Measurements from ENCODE around the gene OR51B2. TPM values are rescaled to one million over a fixed set of nuclear protein-coding genes. Genes with fewer than 3 reads are reported as not detected.

Gene OR51B2
- total and polyA plus RNA-seq, 10 of the 15 experiments (the other 5 are each of a cell fraction or from before 2014, with no cell fraction given) = 0.29 TPM; not detected in 9

DNA sequence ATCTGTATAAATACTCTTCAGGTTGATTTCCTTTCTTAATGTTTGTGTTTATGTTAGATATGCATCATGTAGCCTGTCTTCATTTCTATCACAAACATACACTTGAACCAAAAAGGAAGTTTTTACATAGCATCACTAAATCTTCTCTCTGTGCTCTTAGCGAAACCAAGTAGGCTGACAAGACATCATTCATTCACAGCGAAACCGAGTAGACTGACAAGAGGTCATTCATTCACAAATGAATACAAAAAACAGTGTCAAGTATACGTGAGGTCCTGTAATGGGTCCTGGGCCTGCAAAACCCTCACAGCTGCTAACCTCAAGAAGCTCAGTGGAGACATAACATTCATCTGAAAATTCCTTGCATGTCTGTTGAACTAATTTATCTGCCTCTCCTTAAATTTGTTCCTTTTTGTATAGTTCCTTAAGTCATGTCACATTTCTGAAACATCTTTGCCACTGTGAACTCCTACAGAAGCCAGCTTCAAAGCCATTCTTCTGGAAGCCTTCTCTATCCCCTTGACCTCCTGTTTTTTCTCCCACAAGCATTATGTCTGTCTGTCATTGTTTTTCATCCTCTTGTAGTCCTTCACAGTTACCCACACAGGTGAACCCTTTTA, 44.5 kb downstream of the OR51B2 start:
- Histone ChIP-seq H3K27ac (ENCODE audit: control insufficient read depth, insufficient read depth) (no peak overlapping the region), H3K27me3 (replicated peaks in 1 of 2; ENCODE audit: control insufficient read depth in 2 of 2, insufficient read depth in 2 of 2, low read length in 1 of 2) (no peaks in the 10 kb centered on the region), H3K9ac (ENCODE audit: control insufficient read depth, insufficient read depth, low read length) (no peak overlapping the region), H3K36me3 (ENCODE audit: control insufficient read depth in 2 of 2, insufficient read depth in 2 of 2, low read length in 1 of 2) (no peaks in the 10 kb centered on the region), H2AFZ (ENCODE audit: control insufficient read depth, low read depth, low read length) (no peak overlapping the region), H3K4me3 (no peak overlapping the region), H3K79me2 (ENCODE audit: control insufficient read depth, insufficient read depth, low read length) (no peaks in the 10 kb centered on the region), H4K20me1 (ENCODE audit: control insufficient read depth, insufficient read depth) (no peaks in the 10 kb centered on the region), H3K4me1 (ENCODE audit: control insufficient read depth, insufficient read depth, low read length) (no peaks in the 10 kb centered on the region), H3K9me3 (replicated peaks; ENCODE audit: control insufficient read depth, insufficient read depth, low read length) (no peaks in the 10 kb centered on the region), H3K4me2 (ENCODE audit: control insufficient read depth, insufficient read depth) (no peak overlapping the region)
- in situ Hi-C loops (cut with MboI) (no loop called here), intact Hi-C loops (cut with micrococcal nuclease; ENCODE audit: unreplicated experiment) (no loop called here)
- TF ChIP-seq HDAC6 (IDR thresholded peaks at IDR 0.05; ENCODE audit: unreplicated experiment) (no peak), NFIC (IDR thresholded peaks at IDR 0.05; ENCODE audit: low read depth, low read length) (no peak), BCL11A (IDR thresholded peaks at IDR 0.05; ENCODE audit: low read depth, low read length) (no peak), PML (IDR thresholded peaks at IDR 0.05; ENCODE audit: low read length) (no peak), IRF4 (IDR thresholded peaks at IDR 0.05; ENCODE audit: low read depth, low read length) (no peak), STAT3 (IDR thresholded peaks at IDR 0.05; ENCODE audit: low read depth, low read length) (no peak)
- DNase-seq (ENCODE audit: low read depth, low spot score) (no peak), ATAC-seq (no peak), FAIRE-seq (no peak)
- no TSS peak for BruUV-seq (replicated peaks)
- RAD21 ChIA-PET (ENCODE audit: unreplicated experiment) = no interaction called here
- CTCF ChIA-PET = interaction anchor here (1.0 kb wide), 1 partner anchor 11 kb away, joined by 3 read pairs; no protein-coding TSS in a partner anchor
- WGBS (ENCODE audit: insufficient coverage, insufficient replicate concordance, low lambda C conversion rate, missing lambda C conversion rate) = 68% methylated on average over 4 of the region's 4 CpGs
- POLR2A ChIA-PET = no interaction called here
- SMC1A ChIA-PET (ENCODE audit: uncharacterized antibody, unreplicated experiment) = interaction anchor here (0.6 to 2.5 kb wide), 3 partner anchors 11 to 91 kb away, joined by 3 to 8 read pairs (median 3); no protein-coding TSS in a partner anchor

DNA sequence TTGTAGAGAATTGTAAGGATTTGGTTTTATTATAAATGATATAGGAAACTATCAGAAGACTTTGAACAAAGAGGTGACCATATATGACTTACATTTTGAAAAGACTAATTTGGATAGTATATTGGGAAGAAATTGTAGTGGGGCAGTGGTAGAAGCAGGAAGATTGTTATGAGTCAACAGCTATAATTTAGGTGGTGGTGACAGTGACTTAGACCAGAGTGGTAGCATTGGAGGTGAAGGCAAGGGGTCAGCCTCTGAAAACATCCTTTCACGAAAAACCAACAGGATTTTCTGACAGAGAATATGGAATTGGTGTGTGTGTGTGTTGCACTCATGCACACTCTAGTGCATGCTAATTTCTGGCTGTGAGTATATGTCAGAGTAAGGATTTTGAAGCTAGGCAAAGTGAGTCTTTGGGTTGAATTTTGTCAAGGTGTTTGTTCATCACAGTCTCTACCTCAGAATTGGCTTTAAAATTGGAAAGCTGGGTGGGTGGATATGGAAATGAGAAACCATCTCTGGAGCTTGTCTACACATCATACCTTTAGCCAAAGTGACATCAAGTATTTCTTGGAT, 46.2 kb downstream of the OR51B2 start:
- no peaks in the 10 kb centered on the region for H3K9me3 ChIP-seq (replicated peaks; ENCODE audit: control insufficient read depth, insufficient read depth, low read length)
- CTCF ChIA-PET = interaction anchor here (1.3 kb wide), 1 partner anchor 13 kb away, joined by 3 read pairs; no protein-coding TSS in a partner anchor
- BruUV-seq (replicated peaks) = no TSS peak
- H3K79me2 ChIP-seq (ENCODE audit: control insufficient read depth, insufficient read depth, low read length) = no peaks in the 10 kb centered on the region
- RAD21 ChIA-PET (ENCODE audit: unreplicated experiment) = no interaction called here
- H3K36me3 ChIP-seq (ENCODE audit: control insufficient read depth in 2 of 2, insufficient read depth in 2 of 2, low read length in 1 of 2) = no peaks in the 10 kb centered on the region
- H3K27ac ChIP-seq (ENCODE audit: control insufficient read depth, insufficient read depth) = no peak overlapping the region
- no peak overlapping the region for H3K9ac ChIP-seq (ENCODE audit: control insufficient read depth, insufficient read depth, low read length)
- WGBS (ENCODE audit: insufficient coverage, insufficient replicate concordance, low lambda C conversion rate, missing lambda C conversion rate) = 0% methylated on average over 1 of the region's 1 CpG
- no peak overlapping the region for H3K4me2 ChIP-seq (ENCODE audit: control insufficient read depth, insufficient read depth)
- FAIRE-seq (no peak), ATAC-seq (peak; percentile 38), DNase-seq (ENCODE audit: low read depth, low spot score) (no peak)
- H3K27me3 ChIP-seq (replicated peaks in 1 of 2; ENCODE audit: control insufficient read depth in 2 of 2, insufficient read depth in 2 of 2, low read length in 1 of 2) = no peaks in the 10 kb centered on the region
- H2AFZ ChIP-seq (ENCODE audit: control insufficient read depth, low read depth, low read length) = no peak overlapping the region
- H4K20me1 ChIP-seq (ENCODE audit: control insufficient read depth, insufficient read depth) = no peaks in the 10 kb centered on the region
- intact Hi-C loops (cut with micrococcal nuclease; ENCODE audit: unreplicated experiment) = no loop called here
- POLR2A ChIA-PET = interaction anchor here (1.0 kb wide), 1 partner anchor 11 kb away, joined by 4 read pairs; no protein-coding TSS in a partner anchor
- H3K4me1 ChIP-seq (ENCODE audit: control insufficient read depth, insufficient read depth, low read length) = no peaks in the 10 kb centered on the region
- in situ Hi-C loops (cut with MboI) = no loop called here
- SMC1A ChIA-PET (ENCODE audit: uncharacterized antibody, unreplicated experiment) = no interaction called here
- no peak overlapping the region for H3K4me3 ChIP-seq
- TF ChIP-seq, protein P1, sequence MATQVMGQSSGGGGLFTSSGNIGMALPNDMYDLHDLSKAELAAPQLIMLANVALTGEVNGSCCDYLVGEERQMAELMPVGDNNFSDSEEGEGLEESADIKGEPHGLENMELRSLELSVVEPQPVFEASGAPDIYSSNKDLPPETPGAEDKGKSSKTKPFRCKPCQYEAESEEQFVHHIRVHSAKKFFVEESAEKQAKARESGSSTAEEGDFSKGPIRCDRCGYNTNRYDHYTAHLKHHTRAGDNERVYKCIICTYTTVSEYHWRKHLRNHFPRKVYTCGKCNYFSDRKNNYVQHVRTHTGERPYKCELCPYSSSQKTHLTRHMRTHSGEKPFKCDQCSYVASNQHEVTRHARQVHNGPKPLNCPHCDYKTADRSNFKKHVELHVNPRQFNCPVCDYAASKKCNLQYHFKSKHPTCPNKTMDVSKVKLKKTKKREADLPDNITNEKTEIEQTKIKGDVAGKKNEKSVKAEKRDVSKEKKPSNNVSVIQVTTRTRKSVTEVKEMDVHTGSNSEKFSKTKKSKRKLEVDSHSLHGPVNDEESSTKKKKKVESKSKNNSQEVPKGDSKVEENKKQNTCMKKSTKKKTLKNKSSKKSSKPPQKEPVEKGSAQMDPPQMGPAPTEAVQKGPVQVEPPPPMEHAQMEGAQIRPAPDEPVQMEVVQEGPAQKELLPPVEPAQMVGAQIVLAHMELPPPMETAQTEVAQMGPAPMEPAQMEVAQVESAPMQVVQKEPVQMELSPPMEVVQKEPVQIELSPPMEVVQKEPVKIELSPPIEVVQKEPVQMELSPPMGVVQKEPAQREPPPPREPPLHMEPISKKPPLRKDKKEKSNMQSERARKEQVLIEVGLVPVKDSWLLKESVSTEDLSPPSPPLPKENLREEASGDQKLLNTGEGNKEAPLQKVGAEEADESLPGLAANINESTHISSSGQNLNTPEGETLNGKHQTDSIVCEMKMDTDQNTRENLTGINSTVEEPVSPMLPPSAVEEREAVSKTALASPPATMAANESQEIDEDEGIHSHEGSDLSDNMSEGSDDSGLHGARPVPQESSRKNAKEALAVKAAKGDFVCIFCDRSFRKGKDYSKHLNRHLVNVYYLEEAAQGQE (IDR thresholded peaks at IDR 0.05; ENCODE audit: low read depth, low read length) = no peak
- TF ChIP-seq DPF2 (IDR thresholded peaks at IDR 0.05) = no peak
- TF ChIP-seq NFYB (IDR thresholded peaks at IDR 0.05; ENCODE audit: insufficient read depth, low read depth, low read length) = no peak
- TF ChIP-seq BHLHE40 (IDR thresholded peaks at IDR 0.05; ENCODE audit: borderline replicate concordance in 1 of 2, low read depth in 2 of 2, low read length in 1 of 2) = no peak
- no peak for TF ChIP-seq FOXK2 (IDR thresholded peaks at IDR 0.05)
- no peak for TF ChIP-seq TAF1 (IDR thresholded peaks at IDR 0.05; ENCODE audit: borderline replicate concordance, low read depth, low read length)
- TF ChIP-seq GABPA (IDR thresholded peaks at IDR 0.05; ENCODE audit: low read depth) = no peak
- TF ChIP-seq NFXL1 (IDR thresholded peaks at IDR 0.05; ENCODE audit: borderline replicate concordance) = no peak
- TF ChIP-seq, protein P2, sequence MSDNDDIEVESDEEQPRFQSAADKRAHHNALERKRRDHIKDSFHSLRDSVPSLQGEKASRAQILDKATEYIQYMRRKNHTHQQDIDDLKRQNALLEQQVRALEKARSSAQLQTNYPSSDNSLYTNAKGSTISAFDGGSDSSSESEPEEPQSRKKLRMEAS (IDR thresholded peaks at IDR 0.05; ENCODE audit: low read depth, low read length) = no peak

All from GM12878 (cell line).